UCSD-AML1 (cell line): Measurements from ENCODE around the gene HOXD10.

Source experiments
- DNase-seq: peaks from one replicate; lab custom pipeline; 2025; ENCODE audit not compliant: unreplicated experiment; lab: John Stamatoyannopoulos, UW

HOXD10 gene

GRCh38 chr2:176122052-176122682 lies 5.6 kb downstream of the HOXD10 start:
- DNase-seq = no peak

GRCh38 chr2:176122683-176123410 lies 6.3 kb downstream of the HOXD10 start, which contains the start of gene HOXD9:
TSS of gene HOXD9 (plus strand) at chr2:176122719. CDS start at chr2:176122769, 50 bp downstream.
- DNase-seq = no peak

GRCh38 chr2:176123411-176124109 lies 7.0 kb downstream of the HOXD10 start:
- DNase-seq = no peak

GRCh38 chr2:176124110-176124946 lies 7.8 kb downstream of the HOXD10 start:
- DNase-seq = no peak

DNA sequence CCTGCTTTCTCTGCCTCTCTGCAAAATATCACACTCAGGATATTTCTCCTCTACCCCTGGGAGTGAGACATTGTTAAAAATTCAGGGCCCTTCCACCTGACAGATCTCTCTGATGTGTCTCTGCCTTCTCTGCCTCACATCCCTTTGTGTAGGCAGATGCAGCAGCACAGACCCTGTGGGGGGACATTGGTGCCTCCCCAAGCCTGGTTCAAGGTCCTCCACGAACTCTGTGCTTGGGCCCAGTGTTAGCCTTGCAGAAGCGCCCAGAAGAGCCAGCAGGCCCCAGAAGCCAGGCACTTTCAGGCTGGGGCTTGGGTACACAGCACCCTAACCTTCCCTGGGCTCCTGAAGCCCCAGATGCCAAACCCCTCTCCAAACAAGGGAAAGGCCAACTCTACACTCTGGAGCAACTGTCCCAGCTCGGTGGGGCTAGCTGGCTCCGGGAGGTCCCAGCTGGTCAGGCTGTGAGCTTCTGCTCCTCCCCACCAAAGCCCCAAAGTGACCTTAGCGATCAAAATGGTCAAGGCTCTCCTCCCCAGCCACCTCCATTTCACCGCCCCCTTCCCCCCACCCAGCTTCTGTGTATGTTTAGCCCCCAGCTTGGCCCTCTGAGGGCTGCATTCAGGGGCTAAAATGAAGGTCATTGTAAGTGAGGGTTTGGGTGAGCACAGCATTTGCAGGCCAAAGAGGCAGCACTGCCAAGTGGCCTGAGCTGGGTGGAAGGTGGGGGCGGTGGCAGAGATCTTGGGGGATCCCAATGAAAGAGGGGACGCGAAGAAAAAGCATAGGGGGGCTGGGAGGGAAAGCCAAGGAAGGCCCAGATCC lies 8.6 kb downstream of the HOXD10 start:
- DNase-seq = no peak

- no peak for DNase-seq
Observed at GRCh38 chr2:176125772-176126054, 9.1 kb downstream of the HOXD10 start.

GRCh38 chr2:176126929-176127773 lies 10.6 kb downstream of the HOXD10 start:
- peak; percentile 37 for DNase-seq

DNA sequence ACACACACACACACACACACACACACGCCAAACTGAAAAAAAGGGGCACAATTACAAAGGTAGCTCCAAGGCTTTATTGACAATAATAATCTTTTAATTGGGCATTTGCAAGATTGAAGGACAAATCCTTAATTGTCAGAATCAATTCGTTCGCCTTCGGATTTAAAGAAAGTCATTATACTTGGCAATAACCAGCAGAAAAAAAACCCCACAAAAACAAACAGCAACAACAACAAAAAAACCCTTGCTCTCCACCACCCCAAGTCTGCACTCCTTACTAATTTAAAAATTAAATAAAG lies 11.1 kb downstream of the HOXD10 start:
- no peak for DNase-seq

DNA sequence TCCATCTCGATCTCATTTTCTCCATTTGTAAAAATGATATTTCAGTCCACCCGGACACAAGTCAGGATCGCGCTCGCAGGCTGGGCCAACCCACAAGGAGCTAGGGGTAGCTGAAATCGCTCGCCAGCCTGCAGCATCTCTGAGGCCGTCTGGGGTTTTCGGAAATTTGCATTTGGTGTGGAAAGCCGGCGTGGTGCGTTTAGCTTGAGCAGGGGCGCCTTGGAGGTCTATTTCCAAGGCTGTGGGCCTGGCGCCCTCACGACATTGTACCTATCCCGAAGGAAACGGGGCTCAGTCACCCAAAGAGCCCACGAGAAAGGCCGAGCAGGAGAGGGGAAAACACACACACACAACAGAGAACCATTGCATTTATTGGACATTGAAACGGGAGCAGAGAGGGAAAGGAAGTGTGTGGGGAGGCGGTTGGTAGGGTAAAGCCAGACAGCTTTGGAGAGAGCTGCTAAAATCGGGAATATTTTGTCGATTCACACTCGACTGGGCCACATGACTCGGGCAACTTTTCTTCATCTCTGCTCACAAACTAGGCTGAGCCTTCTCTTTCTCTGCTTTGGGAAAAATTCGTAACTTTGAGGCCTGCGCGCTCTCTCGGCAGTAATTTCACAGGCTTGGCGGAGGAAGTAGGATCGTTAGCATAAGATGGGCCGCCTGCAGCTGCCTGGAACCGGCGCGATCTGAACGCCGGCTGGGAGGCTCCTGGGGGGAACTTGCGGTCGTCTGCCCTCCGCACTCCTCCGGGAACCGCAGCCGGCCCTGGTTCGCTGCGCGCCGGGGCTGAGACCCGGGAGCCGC lies 11.8 kb downstream of the HOXD10 start:
- no peak for DNase-seq

DNA sequence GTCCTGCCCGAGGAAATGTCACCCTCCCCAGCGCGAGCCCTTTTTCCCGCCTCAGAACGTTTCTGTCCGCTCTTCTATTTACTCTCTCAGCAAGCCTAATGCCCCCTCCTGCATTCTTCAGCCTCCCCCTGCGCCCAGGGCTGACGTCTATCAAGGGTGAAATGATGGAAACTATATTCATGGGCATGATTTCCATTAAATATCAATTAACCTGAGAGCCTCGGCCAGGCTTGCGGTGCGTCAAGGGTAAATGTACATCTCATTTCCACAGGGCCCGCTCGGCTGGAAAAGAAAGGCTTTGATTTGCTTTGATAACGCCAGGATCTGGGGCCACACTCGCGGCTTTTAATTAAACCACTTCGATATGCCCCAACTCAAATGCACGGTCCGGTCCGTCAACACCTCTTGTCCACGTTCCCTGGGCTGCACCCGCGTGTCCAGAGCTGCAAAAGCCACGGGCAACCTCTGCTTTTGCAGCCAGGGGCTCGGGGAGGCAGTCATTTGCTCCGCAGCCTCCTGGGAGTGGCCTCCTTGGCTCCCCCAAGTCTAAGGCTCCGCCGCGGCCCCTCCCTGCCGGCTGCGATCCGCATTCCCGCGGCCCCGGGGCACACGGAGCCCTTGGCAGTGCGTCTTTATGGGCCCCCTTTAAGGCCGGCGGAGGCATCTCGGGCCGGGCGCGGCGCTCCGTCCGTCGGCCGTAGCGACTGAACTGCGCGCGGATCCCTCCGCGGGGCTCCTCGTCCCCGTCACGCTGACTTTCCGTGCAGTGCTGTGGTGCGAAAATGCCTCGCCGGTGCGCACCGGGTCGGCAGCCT lies 12.6 kb downstream of the HOXD10 start, which contains the start of gene HOXD8:
Gene HOXD8, plus strand, starts transcription at position 724 of the 815 bp plus-strand sequence. CDS start 662 bp downstream, outside the sequence.
- DNase-seq = no peak

GRCh38 chr2:176129813-176130146 lies 13.2 kb downstream of the HOXD10 start:
- DNase-seq = no peak

DNA sequence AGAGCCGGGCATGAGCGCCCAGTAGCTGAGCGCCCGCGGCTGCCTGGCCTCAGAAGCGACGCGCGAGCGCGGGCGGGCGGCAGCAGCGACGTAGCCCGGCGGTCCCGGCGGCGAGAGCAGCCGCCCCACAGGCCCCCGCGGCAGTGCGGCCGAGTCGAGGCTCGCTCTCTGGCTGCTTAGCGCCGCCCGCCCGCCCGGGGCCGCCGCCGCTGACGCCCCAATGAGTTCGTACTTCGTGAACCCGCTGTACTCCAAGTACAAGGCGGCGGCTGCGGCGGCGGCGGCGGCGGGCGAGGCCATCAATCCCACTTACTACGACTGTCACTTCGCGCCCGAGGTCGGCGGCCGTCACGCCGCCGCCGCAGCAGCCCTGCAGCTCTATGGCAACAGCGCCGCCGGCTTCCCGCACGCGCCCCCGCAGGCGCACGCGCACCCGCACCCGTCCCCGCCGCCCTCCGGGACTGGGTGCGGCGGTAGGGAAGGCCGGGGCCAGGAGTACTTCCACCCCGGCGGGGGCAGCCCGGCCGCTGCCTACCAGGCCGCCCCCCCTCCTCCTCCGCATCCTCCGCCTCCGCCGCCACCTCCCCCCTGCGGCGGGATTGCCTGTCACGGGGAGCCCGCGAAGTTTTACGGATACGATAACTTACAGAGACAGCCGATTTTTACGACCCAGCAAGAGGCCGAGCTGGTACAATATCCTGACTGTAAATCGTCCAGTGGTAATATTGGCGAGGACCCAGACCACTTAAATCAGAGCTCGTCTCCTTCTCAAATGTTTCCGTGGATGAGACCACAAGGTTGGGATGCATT lies 13.8 kb downstream of the HOXD10 start:
- DNase-seq = no peak

DNA sequence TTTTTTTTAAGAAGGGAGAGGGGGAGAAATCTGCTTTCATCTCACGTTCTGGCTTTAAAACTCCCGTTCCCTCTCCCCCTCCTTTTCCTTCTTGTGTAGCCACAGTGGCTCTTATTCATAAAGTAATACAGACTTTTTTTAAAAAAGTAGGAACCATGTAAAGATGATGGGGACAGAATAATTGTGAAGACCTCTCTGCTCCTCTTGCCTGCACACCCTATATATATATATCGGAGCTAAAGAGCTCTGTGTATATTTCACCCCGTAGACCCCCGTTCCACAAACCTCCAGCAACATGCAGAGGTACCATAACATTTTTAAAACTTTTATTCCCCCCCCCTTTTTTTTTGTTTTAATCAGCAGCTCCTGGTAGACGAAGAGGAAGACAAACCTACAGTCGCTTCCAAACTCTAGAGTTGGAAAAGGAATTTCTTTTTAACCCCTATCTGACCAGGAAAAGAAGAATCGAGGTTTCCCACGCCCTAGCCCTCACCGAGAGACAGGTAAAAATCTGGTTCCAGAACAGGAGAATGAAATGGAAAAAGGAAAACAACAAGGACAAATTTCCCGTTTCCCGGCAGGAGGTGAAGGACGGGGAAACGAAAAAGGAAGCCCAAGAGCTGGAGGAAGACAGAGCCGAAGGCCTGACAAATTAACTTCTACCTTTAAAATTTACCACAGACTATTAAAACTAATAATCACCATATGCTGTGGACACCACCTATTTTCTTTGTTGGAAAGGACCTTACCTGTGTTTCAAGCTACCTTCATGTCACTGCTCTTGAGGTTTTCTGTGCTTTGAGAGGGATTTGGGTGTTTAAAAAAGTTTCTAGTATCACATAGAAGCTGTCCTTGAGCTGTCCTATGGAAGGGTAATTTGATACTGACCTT lies 14.6 kb downstream of the HOXD10 start:
- DNase-seq = no peak

DNA sequence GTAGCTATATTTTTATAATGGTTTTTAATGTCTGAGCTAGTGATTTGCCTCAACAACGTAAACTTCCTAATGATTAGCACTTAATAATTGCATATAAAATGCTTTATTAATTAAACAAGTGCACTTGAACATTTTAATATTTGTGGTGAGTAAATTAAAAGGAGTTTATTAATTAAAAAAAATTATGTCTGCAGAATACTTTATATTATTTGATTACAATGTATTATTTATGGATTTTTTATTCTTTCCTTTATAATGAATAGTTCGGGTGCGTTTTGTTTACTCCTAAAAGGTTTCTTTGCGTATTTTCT lies 15.2 kb downstream of the HOXD10 start:
- no peak for DNase-seq

GRCh38 chr2:176132205-176133171 lies 15.9 kb downstream of the HOXD10 start:
- no peak for DNase-seq
